ENCODE data around the gene MAEA. TPM values are rescaled to one million over a fixed set of nuclear protein-coding genes. Genes with fewer than 3 reads are reported as not detected.

MAEA gene
- total RNA-seq, 2 donors from 2014 or later: 48.8 to 72.7 TPM

DNA sequence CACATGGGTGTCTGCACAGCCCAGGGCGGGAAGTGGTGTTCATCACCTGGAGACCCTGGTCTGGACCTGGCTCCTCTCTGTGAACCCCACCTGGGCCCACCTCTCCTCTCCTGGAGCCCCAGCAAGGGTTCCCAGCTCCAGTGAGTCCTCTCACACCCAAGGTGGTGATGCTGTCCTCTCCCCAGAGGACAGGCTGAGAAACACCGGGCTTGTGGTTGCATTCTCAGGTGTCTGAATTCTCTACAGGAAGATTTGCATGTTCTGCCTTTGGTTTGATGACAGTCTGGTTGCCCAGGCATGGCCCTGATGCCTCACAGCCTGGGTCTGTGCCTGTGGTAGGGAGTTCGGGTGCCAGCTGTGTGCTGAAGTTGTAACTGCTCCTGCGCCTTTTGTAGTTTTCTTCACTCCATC lies 3.8 kb downstream of the MAEA start:
- H3K4me1 Mint-ChIP-seq: peaks cover 37% of the 10 kb centered on the region
- DNase-seq: peak; percentile 34
- WGBS, 2 experiments (ENCODE audit: insufficient coverage in 1 of 2, insufficient read length in 1 of 2): 97 to 100% methylated on average over 1 to 4 of the region's 4 CpGs
- TF ChIP-seq, protein P1, sequence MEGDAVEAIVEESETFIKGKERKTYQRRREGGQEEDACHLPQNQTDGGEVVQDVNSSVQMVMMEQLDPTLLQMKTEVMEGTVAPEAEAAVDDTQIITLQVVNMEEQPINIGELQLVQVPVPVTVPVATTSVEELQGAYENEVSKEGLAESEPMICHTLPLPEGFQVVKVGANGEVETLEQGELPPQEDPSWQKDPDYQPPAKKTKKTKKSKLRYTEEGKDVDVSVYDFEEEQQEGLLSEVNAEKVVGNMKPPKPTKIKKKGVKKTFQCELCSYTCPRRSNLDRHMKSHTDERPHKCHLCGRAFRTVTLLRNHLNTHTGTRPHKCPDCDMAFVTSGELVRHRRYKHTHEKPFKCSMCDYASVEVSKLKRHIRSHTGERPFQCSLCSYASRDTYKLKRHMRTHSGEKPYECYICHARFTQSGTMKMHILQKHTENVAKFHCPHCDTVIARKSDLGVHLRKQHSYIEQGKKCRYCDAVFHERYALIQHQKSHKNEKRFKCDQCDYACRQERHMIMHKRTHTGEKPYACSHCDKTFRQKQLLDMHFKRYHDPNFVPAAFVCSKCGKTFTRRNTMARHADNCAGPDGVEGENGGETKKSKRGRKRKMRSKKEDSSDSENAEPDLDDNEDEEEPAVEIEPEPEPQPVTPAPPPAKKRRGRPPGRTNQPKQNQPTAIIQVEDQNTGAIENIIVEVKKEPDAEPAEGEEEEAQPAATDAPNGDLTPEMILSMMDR (conservative IDR thresholded peaks at IDR 0.05): no peak
- no peak overlapping the region for H3K9ac ChIP-seq (ENCODE audit: extremely low read depth, low read length, poor library complexity, severe bottlenecking)
- peak overlapping the region; percentile 67 for H3K27ac Mint-ChIP-seq
- peaks cover 8% of the 10 kb centered on the region for H3K4me1 ChIP-seq (ENCODE audit: control insufficient read depth, insufficient read depth, low read length)
- no peaks in the 10 kb centered on the region for H3K9me3 Mint-ChIP-seq
- no peaks in the 10 kb centered on the region for H3K27me3 ChIP-seq (ENCODE audit: control insufficient read depth, insufficient read depth, low read length, poor library complexity, severe bottlenecking)
- H3K36me3 Mint-ChIP-seq (ENCODE audit: low read depth): peaks cover 30% of the 10 kb centered on the region
- H3K4me3 Mint-ChIP-seq: no peak overlapping the region
- no peak overlapping the region for H3K4me3 ChIP-seq (ENCODE audit: low read length)
- no peak overlapping the region for H3K27ac ChIP-seq (ENCODE audit: low read depth, low read length)
- peaks cover 4% of the 10 kb centered on the region for H3K36me3 ChIP-seq (ENCODE audit: control insufficient read depth, insufficient read depth, low read length)
- H3K9me3 ChIP-seq (ENCODE audit: control insufficient read depth, low read length): no peaks in the 10 kb centered on the region
- no peaks in the 10 kb centered on the region for H3K27me3 Mint-ChIP-seq (ENCODE audit: insufficient read depth)

DNA sequence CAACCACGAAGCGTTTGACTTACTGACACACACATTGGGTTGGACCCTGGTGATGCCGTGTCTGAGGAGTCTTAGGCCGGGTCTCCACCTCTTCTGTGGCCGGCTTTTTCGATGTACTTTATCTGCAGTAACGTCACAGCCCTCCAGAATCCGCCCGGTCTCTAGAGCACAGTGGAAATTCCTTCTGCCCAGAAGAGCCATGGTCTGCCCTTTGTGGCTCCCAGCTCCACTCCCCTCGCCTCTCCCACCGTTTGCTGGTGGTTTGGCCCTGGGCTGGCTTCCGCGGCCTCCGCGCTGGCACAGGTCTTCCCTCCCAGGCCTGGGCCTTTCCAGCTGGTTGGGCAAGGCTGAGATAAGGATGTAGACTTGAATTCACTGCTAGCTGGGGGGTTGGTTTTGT lies 4.3 kb downstream of the MAEA start:
- Mint-ChIP-seq H3K36me3 (ENCODE audit: low read depth) (peaks cover 32% of the 10 kb centered on the region), H3K27ac (peak overlapping the region; percentile 67), H3K4me1 (peaks cover 37% of the 10 kb centered on the region), H3K27me3 (ENCODE audit: insufficient read depth) (no peaks in the 10 kb centered on the region), H3K9me3 (no peaks in the 10 kb centered on the region), H3K4me3 (no peak overlapping the region)
- no peaks in the 10 kb centered on the region for H3K9me3 ChIP-seq (ENCODE audit: control insufficient read depth, low read length)
- 90 to 92% methylated on average over 8 to 15 of the region's 15 CpGs for WGBS, 2 experiments (ENCODE audit: insufficient coverage in 1 of 2, insufficient read length in 1 of 2)
- TF ChIP-seq, protein P1 (conservative IDR thresholded peaks at IDR 0.05): no peak
- peaks cover 4% of the 10 kb centered on the region for H3K36me3 ChIP-seq (ENCODE audit: control insufficient read depth, insufficient read depth, low read length)
- H3K4me3 ChIP-seq (ENCODE audit: low read length): no peak overlapping the region
- DNase-seq: peak; percentile 39
- no peaks in the 10 kb centered on the region for H3K27me3 ChIP-seq (ENCODE audit: control insufficient read depth, insufficient read depth, low read length, poor library complexity, severe bottlenecking)
- H3K9ac ChIP-seq (ENCODE audit: extremely low read depth, low read length, poor library complexity, severe bottlenecking): no peak overlapping the region
- no peak overlapping the region for H3K27ac ChIP-seq (ENCODE audit: low read depth, low read length)
- H3K4me1 ChIP-seq (ENCODE audit: control insufficient read depth, insufficient read depth, low read length): peaks cover 8% of the 10 kb centered on the region

DNA sequence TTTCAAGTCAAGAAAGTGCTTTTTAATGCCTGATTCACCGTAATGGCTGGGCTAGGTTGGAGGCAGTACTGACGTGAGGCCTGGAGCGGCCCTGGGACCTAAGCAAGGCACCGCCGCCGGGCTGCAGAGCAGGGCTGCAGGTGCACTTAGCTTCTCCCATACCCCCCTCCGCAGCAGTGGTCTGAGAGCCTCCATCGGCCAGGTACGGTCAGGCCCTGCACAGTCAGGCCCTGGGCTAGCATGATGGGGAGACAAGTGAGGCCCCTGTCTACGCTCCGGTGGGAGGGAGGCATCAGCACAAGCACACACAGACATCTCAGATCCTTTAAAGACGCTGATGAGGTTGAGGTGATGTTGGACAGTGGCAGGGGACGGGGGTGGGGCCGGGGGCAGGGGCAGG lies 4.7 kb downstream of the MAEA start:
- Mint-ChIP-seq H3K36me3 (ENCODE audit: low read depth) (peaks cover 36% of the 10 kb centered on the region), H3K4me3 (no peak overlapping the region), H3K4me1 (peaks cover 37% of the 10 kb centered on the region), H3K9me3 (no peaks in the 10 kb centered on the region), H3K27ac (no peak overlapping the region), H3K27me3 (ENCODE audit: insufficient read depth) (no peaks in the 10 kb centered on the region)
- no peak overlapping the region for H3K27ac ChIP-seq (ENCODE audit: low read depth, low read length)
- H3K27me3 ChIP-seq (ENCODE audit: control insufficient read depth, insufficient read depth, low read length, poor library complexity, severe bottlenecking): no peaks in the 10 kb centered on the region
- TF ChIP-seq, protein P1 (conservative IDR thresholded peaks at IDR 0.05): no peak
- H3K4me3 ChIP-seq (ENCODE audit: low read length): no peak overlapping the region
- H3K36me3 ChIP-seq (ENCODE audit: control insufficient read depth, insufficient read depth, low read length): peaks cover 5% of the 10 kb centered on the region
- no peak overlapping the region for H3K9ac ChIP-seq (ENCODE audit: extremely low read depth, low read length, poor library complexity, severe bottlenecking)
- no peaks in the 10 kb centered on the region for H3K9me3 ChIP-seq (ENCODE audit: control insufficient read depth, low read length)
- DNase-seq: peak; percentile 41
- peaks cover 8% of the 10 kb centered on the region for H3K4me1 ChIP-seq (ENCODE audit: control insufficient read depth, insufficient read depth, low read length)
- WGBS, 2 experiments (ENCODE audit: insufficient coverage in 1 of 2, insufficient read length in 1 of 2): 91 to 93% methylated on average over 9 to 11 of the region's 14 CpGs

All from endodermal cell (in vitro differentiated cells).